HG02623 (cell line): ENCODE measurements around the gene ZDHHC16.
"Not testable (repeated sequence)": the region's sequence is repeated elsewhere in the genome, so short reads cannot be mapped to it uniquely, and the experiment has no call there.

Experiments
- ATAC-seq: cut with Tn5 transposase; IDR thresholded peaks from one replicate; pipeline ENCODE4 v1.9.1; 2021; ENCODE audit warnings: moderate library complexity; ENCODE audit not compliant: unreplicated experiment

ZDHHC16 gene

GRCh38 chr10:97445722-97446639 is at the start of gene ZDHHC16, which contains the start of gene EXOSC1:
Gene ZDHHC16 (plus strand): TSS chr10:97446175. CDS start chr10:97451676, 5,501 bp downstream.
Gene EXOSC1 (minus strand): TSS chr10:97446006. CDS start chr10:97445985, 21 bp downstream.
- peak; percentile 91 for ATAC-seq

DNA sequence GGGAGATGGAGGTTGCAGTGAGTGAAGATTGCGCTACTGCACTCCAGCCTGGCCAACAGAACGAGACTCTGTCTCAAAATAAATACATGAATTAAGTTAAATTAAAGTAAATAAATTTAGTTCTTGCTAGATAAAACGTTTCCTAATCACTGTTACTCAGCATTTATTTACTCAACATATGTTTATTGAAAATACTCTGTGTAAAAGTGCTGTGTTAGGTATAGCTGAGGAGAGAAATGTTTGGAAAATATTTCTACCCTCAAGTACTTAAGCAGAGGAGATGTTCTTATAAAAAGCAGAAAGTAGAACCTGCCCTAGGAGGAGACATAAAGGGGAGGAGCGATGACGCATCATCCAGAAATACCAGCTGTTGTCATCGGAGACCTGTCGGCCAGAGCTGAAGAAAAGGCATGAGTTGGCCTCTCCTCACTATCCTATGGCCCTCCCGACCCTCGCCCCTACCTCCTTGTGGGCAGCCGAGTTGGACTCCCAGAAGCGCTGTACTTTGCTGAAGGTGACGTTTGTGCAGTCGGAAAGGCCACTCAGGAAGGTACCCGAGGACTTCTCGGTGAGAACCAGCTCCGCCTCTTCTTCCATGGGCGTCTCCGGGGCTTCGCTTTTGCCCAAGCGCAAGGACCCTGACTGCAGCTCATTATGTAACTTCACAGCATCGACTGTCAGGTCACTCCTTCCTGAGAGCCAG is 46.0 kb upstream of the ZDHHC16 start:
- no peak for ATAC-seq

DNA sequence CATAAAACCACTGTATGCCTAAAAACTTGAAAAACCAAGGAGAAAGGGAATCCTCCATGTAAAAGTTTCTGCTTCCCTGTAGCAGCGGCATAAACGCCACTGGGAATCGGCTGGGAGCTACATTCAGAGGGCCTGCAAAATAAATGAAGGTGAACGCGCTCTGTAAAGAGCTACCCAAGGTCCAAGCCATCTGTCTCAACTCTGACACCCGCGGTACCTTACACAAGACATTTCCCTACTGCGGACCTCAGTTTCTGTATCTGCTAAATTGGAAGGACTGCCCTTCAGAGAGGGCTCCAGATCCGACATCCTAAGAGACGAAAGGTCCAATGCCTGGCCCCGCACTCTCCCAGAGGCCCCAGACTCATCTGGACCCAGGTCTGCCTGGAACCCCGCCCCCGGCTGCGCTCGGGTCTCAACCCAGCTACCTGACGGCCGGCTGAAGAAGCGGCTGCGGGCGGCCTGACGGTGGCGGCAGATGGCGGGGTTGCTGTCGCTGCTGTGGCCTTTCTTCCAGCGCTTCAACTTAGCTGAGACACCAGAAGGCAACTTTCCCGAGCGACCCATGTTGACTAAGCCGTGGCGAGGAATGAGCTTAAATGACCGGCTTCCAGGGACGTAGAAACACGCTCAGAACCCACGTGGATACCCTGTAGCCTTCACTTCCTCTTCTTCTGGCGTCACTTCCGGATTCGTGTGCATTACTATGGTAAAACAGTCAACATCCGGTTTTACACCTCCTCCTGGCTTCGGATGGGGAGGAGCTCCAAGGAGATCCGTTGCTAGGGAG is 45.1 kb upstream of the ZDHHC16 start, which contains the start of gene RRP12:
RRP12 (minus strand) TSS at position 676 of the 790 bp plus-strand sequence; CDS start at position 567, 109 bp downstream.
- ATAC-seq = peak; percentile 98

DNA sequence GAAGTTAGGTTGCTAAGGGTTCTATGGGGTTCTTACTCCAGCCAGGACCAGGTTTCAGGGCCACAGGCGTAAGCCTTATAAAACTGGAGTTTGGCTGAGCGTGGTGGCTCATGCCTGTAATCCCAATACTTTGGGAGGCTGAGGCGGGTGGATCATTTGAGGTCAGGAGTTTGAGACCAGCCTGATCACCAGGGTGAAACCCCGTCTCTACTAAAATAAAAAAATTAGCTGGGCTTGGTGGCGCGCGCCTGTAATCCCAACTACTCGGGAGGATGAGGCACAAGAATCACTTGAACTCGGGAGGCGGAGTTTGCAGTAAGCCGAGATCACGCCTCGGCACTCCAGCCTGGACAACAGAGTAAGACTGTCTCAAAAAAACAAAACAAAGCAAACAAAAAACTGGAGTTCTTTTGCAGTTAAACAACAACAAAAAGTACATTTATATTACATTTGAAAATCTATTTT is 44.5 kb upstream of the ZDHHC16 start:
- ATAC-seq = no peak

DNA sequence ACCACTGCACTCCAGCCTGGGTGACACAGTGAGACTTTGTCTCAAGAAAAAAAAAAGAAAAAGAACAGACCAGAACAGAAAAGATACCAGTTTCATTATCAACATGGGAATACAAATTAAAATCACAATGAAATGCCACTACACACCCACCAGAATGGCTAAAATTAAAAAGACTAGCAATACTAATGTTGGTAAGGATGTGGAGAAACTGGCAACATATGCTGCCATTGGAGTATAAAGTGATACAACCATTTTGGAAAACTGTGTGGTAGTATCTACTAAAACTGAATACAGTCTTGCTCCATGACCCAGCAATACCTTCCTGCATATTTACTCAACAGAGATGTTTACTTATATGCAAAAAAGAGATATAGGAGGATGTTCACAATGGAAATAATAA is 41.9 kb upstream of the ZDHHC16 start:
- no peak for ATAC-seq

- no peak for ATAC-seq
Measured at GRCh38 chr10:97406064-97406463, 39.9 kb upstream of the ZDHHC16 start.

- ATAC-seq = not testable (repeated sequence)
Measured at GRCh38 chr10:97406483-97406882, 39.5 kb upstream of the ZDHHC16 start.

GRCh38 chr10:97407211-97407951 is 38.6 kb upstream of the ZDHHC16 start:
- peak; percentile 80 for ATAC-seq

DNA sequence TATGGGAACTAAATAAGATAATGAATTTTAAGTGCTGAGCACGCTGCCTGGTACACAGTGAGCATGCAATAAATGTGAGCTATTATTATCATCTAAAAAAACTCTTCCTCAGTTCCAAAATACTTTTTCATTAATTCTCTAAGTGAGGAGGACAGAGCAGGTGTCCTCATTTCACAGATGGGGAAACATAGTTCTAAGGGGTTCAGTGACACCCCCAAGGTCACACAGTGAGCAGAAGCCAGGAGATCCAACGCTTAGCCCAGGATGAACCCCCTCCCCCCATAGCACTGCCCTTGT is 38.1 kb upstream of the ZDHHC16 start:
- no peak for ATAC-seq

GRCh38 chr10:97408496-97408992 is 37.4 kb upstream of the ZDHHC16 start:
- ATAC-seq = no peak

DNA sequence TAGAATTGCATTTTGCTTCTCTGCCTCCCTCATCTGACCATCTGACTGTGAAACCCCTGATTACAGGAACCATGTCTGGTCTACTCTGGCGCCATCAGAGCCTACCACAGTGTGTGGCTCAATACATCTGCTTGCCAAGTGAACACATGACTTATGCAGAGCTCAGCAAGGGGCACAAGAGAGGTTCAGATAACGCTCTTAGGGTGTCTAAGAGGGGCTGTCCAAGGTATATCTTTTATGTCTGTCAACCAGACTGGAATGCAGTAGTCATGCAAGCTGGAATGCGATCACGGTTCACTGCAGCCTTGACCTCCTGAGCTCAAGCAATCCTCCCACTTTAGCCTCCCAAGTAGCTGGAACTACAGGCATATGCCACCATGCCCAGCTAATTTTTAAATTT is 34.6 kb upstream of the ZDHHC16 start:
- no peak for ATAC-seq

DNA sequence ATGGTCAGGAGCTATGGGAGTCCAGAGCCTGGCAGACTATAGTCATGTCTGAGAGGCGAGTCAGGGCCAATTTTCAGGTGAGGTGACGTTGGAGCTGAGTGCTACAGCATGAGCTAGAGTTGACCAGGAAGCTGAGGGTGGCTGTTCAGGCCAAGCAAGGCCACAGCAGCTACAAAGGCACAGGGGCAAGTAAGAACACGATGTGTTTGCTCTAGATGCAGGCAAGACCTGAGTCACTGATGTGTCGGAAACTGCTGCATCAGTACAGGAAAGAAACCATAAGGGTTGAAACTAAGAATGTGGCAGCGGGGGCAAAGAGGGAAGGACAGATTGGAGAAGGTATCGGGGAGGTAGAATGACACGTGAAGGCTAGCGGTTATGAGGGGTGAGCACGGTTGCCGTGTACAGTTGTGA is 33.1 kb upstream of the ZDHHC16 start:
- no peak for ATAC-seq

DNA sequence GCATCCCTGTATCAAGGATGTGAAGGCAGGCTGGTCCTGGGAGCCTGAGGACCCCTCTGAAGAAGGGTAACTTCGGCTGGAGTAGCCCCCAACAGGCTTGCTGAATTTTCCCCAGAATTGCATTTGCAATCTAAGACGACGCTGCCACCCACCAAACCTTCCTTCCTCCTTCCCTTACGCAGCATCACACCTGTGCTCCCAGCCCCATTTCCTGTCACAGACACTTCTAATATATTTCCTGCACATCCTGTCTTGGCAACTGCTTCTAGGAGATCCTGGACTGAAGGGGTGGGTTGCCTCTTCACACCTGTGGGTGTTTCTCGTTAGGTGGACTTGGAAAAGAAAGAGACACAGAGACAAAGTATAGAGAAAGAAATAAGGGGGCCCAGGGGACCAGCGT is 29.4 kb upstream of the ZDHHC16 start:
- no peak for ATAC-seq

DNA sequence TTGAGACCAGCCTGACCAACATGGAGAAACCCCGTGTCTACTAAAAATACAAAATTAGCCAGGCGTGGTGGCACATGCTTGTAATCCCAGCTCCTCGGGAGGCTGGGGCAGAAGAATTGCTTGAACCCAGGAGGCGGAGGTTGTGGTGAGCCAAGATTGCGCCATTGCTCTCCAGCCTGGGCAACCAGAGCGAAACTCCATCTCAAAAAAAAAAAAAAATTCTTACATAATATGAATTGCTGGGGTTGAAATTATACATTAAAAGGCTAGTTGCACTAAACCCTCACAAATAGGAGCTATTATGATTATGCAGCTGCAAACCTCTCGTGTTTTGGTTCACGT is 22.2 kb upstream of the ZDHHC16 start:
- ATAC-seq = not testable (repeated sequence)

- peak; percentile 92 for ATAC-seq
Measured at GRCh38 chr10:97425964-97426775, 19.8 kb upstream of the ZDHHC16 start, which contains the start of gene PGAM1. Gene PGAM1 (plus strand): TSS chr10:97426191. CDS start chr10:97426308, 117 bp downstream.

- ATAC-seq = no peak
Measured at GRCh38 chr10:97426776-97427570, 19.0 kb upstream of the ZDHHC16 start.

GRCh38 chr10:97427571-97428179 is 18.3 kb upstream of the ZDHHC16 start:
- ATAC-seq = no peak

DNA sequence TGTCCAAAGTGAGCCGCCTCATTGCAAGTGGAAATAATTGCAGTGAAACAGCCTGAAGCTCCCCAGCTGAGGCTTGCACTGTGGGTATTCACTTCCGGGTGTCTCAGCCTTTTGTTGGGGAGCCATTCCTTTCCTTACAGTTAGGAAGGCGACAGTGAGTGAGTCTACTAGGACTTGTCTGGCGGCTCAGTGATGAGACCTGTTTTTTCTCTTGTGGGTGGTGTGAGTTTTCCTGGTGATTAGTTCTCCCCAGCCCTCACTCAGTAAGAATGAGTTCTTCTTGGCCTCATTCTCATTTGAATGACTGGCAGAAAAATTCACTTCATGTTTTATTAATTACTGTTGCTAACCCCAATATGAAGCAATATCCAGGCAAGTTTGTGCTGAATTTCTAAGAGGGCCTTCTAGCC is 17.4 kb upstream of the ZDHHC16 start:
- ATAC-seq = no peak
